BJ (cell line): ENCODE measurements around the gene TIGD6. TPM values are rescaled to one million over a fixed set of nuclear protein-coding genes. Genes with fewer than 3 reads are reported as not detected.
A peak's percentile ranks its signal among the peaks of the same experiment; 100 is the strongest.

Experiments used
- CTCF ChIA-PET: fragments of 350-600 bp; formaldehyde crosslinking; extraction: SDS; loops from one replicate; lab custom pipeline; 2021; ENCODE audit warnings: antibody characterized with exemption, inconsistent platforms; lab: Yijun Ruan, JAX
- POLR2A ChIA-PET: fragments of 300-600 bp; sonication (Branson Sonifier 250); formaldehyde crosslinking; extraction: SDS; loops from one replicate; lab custom pipeline; 2021; ENCODE audit warnings: antibody characterized with exemption; lab: Charles Lee
- DNase-seq: peaks from one replicate; pipeline ENCODE4 v3.0.0-alpha.2; 2011; ENCODE audit warnings: low read depth
- H3K27me3 ChIP-seq: 2 replicates; pipeline ENCODE4 v1.6.0; 2011; ENCODE audit warnings: low read length; ENCODE audit not compliant: control insufficient read depth, insufficient read depth
- H3K36me3 ChIP-seq: 2 replicates; pipeline ENCODE4 v1.5.1; 2011; ENCODE audit warnings: low read length; ENCODE audit not compliant: control insufficient read depth, insufficient read depth
- H3K4me3 ChIP-seq: 2 replicates; pipeline ENCODE4 v1.5.1; 2011; ENCODE audit warnings: low read depth, mild to moderate bottlenecking, control low read depth, low read length
- CTCF ChIP-seq: IDR thresholded peaks from 2 replicates; pipeline ENCODE4 v1.5.1; 2011; ENCODE audit warnings: low read depth, mild to moderate bottlenecking, control low read depth, inconsistent platforms, low read length, moderate library complexity; ENCODE audit not compliant: insufficient read depth
- polyA plus RNA-seq: library from polyadenylated mRNA; depleted of rRNA; stranded (reverse); fragments of >200 nt; gene quantifications from 2 replicates; pipeline ENCODE4 v1.2.3, GENCODE V29; 2011

Gene TIGD6
- polyA plus RNA-seq, 1 experiment, result 4.6 TPM

DNA sequence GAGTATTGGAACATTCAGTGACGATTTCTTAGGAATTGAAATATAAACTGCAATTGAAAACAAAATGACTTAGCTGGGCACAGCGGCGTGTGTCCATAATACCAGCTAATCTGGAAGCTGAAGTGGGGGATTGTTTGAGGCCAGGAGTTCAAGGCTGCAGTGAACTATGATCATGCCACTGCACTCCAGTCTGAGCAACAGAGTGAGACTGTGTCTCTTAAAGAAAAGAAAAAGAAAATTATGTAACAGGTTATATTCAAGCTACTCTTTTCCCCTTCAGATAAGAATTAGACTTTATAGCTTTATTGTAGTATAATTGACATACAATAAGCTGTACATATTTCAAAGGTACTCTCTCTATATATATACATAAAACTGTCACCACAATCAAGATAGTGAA is 33.5 kb downstream of the TIGD6 start:
- H3K36me3 ChIP-seq, result no peaks in the 10 kb centered on the region
- DNase-seq, result no peak
- POLR2A ChIA-PET, result no interaction called here
- no peaks in the 10 kb centered on the region for H3K27me3 ChIP-seq
- TF ChIP-seq CTCF, result no peak
- CTCF ChIA-PET, result interaction anchor here (1.0 to 11.1 kb wide), 4 partner anchors 13 to 132 kb away, joined by 4 to 269 read pairs (median 4); no protein-coding TSS in a partner anchor
- no peak overlapping the region for H3K4me3 ChIP-seq

GRCh38 chr5:149963729-149964128 is 36.7 kb downstream of the TIGD6 start:
- no peak for TF ChIP-seq CTCF
- ChIA-PET POLR2A (no interaction called here), CTCF (interaction anchor here (1.1 to 11.1 kb wide), 3 partner anchors 27 to 129 kb away, joined by 3 to 269 read pairs (median 5); no protein-coding TSS in a partner anchor)
- Histone ChIP-seq H3K36me3 (no peaks in the 10 kb centered on the region), H3K4me3 (no peak overlapping the region), H3K27me3 (no peaks in the 10 kb centered on the region)
- DNase-seq, result no peak

GRCh38 chr5:149962601-149963300 is 37.7 kb downstream of the TIGD6 start:
- Histone ChIP-seq H3K36me3 (no peaks in the 10 kb centered on the region), H3K27me3 (no peaks in the 10 kb centered on the region), H3K4me3 (no peak overlapping the region)
- TF ChIP-seq CTCF, result no peak
- no peak for DNase-seq
- ChIA-PET CTCF (interaction anchor here (0.8 to 11.1 kb wide), 16 partner anchors 9 to 255 kb away, joined by 3 to 269 read pairs (median 5); no protein-coding TSS in a partner anchor), POLR2A (interaction anchor here (0.5 kb wide), 1 partner anchor 336 kb away, joined by 4 read pairs; no protein-coding TSS in a partner anchor)

- Histone ChIP-seq H3K4me3 (no peak overlapping the region), H3K27me3 (no peaks in the 10 kb centered on the region), H3K36me3 (no peaks in the 10 kb centered on the region)
- CTCF ChIA-PET, result interaction anchor here (0.6 to 11.1 kb wide), 19 partner anchors 10 to 322 kb away, joined by 3 to 269 read pairs (median 5); no protein-coding TSS in a partner anchor
- POLR2A ChIA-PET, result interaction anchor here (0.5 kb wide), 1 partner anchor 336 kb away, joined by 4 read pairs; no protein-coding TSS in a partner anchor
- peak; percentile 66 for TF ChIP-seq CTCF
- no peak for DNase-seq
Measured at GRCh38 chr5:149961957-149962409, 38.5 kb downstream of the TIGD6 start.

DNA sequence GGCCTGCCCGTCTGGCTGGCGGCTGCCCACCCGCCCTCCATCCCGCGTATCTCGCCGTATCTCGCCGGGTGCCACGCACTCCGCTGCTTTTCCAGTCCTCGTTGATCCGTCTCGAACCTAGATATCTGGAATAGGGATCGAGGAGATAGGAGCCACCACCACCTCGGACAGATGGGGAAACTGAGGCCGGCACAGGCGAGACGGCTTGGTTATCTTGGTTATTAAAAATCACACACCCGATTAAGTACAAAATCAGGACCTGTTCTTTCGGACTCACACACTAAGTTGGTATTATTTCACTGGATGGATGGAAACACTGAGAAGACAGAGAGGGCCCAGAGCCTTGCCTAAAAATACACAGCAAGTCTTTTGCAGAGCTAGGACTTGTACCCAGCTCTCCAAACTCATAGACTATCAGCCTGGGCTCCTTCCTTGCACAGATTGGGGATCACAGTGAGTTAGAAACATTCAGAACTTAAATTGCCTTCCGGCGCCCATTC is 39.2 kb downstream of the TIGD6 start:
- TF ChIP-seq CTCF, result no peak
- Histone ChIP-seq H3K36me3 (no peaks in the 10 kb centered on the region), H3K27me3 (no peaks in the 10 kb centered on the region), H3K4me3 (peak overlapping the region; percentile 78)
- DNase-seq, result no peak
- ChIA-PET POLR2A (interaction anchor here (0.7 kb wide), 1 partner anchor 12 kb away, joined by 3 read pairs; no protein-coding TSS in a partner anchor), CTCF (interaction anchor here (0.7 to 11.1 kb wide), 14 partner anchors 22 to 257 kb away, joined by 3 to 269 read pairs (median 6); no protein-coding TSS in a partner anchor)
